ENCODE data around the gene ACTR5. TPM values are rescaled to one million over a fixed set of nuclear protein-coding genes. Genes with fewer than 3 reads are reported as not detected.
"Not testable (repeated sequence)": the region's sequence is repeated elsewhere in the genome, so short reads cannot be mapped to it uniquely, and the experiment has no call there.

Gene ACTR5
- polyA plus RNA-seq, 3 donors, result 9.4 to 9.8 (median 9.8) TPM

- no peak for DNase-seq (ENCODE audit: low read depth in 3 of 3, low spot score in 2 of 3)
These were observed 56.0 kb downstream of the ACTR5 start for GRCh38 chr20:38804221-38804620.

DNA sequence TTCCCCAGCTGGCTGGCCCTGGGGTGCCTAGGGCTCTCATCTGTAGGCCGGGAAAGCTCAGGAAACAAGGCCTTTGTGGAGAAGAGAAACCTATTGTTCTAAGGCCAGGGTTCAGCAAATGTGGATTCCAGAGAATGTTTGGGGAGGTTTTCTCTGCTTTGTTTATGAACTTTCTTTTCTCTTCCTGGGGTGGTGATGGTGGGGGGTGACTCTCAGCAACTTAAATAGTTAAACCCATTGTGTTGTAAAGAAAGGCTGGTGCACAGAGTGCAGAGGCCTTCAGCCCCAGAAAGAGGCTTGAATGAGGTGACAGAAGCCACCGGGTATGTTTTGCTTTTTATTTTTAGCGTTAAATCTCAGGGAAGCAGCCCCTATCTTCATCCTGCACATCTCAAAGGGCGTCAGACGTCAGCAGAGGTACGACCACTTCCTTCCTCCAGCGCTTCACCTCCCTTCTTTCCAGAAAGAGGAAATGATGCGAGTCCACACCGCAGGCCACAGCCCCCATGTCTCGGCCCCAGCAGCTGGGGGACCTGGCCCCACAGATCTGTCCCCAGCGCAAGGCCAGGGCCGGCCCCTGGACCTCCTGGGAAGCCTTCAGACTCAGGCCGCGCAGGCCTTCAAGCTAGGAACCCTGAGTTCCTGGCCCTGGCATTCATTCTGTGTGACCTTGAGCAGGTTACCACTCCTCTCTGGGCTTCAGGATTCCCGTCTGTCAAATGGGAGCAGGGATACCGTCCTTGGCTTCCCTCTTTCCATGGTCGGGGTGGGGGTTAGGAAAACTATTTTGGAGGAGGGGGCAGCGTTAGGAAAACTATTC is 56.6 kb downstream of the ACTR5 start:
- no peak for DNase-seq (ENCODE audit: low read depth in 3 of 3, low spot score in 2 of 3)

DNA sequence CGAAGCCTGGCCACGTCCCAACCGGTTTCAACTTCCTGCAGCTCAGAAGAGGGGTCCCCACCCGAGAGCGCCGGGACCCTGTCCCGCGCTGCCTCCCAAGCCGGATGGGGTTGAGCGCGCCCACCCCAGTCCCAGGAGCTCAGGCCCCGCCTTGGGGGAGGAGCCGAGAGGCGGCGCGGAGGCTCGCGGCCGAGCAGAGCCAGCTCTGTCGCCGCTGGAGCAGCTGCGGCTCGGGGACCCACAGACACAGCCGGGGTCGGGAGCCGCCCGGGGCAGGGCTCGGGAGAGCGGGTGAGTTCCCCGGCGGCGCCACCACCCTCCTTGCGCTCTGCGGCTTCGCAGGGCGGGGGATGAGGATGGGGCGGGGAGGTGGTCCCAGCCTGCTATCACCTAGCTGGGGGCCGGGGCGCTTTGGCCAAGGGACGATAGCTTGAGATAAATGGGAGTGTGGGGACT is 57.3 kb downstream of the ACTR5 start, which contains the start of gene PPP1R16B:
TSS of gene PPP1R16B (plus strand) at position 196 of the 456 bp plus-strand sequence. CDS start 30,229 bp downstream, outside the sequence.
- DNase-seq (ENCODE audit: low read depth in 3 of 3, low spot score in 2 of 3), result no peak

- DNase-seq (ENCODE audit: low read depth in 3 of 3, low spot score in 2 of 3), result no peak
These were observed 57.9 kb downstream of the ACTR5 start for GRCh38 chr20:38805958-38806854.

DNA sequence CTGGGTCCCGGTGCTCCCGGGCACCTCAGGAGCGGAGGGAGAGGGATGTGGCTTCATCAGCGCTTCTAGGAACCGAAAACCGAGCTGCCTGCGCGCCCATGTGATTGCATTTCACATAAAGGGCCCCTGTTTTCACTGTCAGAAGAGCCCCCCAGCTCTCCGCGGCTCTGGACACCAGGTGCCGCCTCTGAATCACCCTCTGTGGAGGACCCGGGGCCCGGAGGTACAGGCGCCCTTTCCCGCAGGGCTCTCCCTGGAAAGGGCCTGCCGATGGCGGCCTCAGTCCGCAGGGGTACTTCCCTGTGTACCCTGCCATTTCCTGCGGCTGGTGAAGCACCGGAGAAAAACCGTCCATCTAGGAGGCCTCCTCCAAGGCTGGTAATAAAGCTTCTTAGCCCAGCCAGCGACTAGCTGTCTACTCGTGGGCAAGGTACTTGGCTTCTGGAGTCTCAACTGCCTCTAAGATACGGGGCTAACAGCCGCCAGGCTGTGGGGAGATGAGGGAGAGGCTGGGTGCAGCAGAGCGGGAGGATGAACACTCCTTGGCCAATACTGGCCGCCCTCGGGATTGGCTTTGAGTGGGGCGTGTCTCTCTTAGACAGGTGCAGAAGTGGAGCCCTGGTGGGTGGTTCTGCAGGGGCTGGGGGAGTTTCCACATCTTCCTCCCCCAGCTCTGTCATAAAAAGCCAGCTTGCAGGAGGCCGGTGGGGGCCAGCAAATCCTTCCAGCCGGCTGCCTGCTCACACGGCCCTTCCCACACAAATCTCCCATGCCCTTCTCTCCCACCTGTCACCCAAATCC is 58.8 kb downstream of the ACTR5 start:
- DNase-seq (ENCODE audit: low read depth in 3 of 3, low spot score in 2 of 3), result no peak

- no peak for DNase-seq (ENCODE audit: low read depth in 3 of 3, low spot score in 2 of 3)
These were observed 61.7 kb downstream of the ACTR5 start for GRCh38 chr20:38809942-38810341.

DNA sequence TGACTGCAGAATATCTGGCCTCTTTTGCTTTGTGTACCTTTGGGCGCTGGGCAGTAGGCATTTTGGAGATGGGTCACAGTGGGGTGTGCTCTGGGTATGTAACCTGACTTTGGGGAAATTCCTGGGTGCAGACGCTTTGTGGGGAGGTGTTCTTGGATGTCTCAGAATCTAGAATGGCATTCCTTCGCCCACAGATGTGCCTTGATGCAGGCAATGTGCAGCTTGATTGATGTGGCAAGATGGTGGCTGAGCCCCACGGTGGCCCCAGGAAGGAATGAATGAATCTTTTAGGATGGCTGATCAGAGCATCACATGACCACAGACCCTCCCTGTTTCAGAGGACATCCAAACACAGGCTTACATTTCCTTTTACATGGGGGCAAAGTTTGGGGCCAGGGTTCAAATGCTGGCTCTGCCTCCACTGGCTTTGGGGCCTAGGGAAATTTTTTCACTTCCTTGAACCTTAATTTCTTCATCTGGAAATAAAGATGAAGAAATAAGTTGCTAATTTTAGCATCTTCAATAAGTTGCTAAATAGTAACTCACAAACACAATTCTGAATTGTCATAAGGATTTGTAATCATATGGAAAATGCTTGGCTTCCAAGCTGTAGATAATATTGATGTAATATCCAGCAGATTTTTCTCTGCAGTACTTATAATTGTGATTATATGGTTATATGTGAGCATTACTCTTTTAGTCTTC is 62.8 kb downstream of the ACTR5 start:
- DNase-seq (ENCODE audit: low read depth in 3 of 3, low spot score in 2 of 3), result no peak

DNA sequence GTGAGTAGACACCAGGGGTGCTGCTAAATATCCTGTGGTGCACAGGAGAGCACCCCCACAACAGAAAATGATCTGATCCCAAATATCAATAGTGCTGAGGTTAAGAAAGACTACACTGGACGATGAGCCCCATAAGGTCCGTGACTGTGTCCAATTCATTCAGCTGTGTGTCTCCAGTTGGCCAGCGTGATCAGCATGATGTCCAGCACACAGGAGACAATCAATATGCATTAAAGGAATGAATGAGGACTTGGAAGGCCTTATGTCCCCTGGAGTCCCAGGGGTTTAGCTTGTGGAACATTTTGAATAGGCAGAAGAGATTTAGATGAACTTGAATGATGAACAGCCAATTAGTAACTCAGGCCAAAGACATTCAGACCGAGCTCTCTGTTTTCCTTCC is 63.5 kb downstream of the ACTR5 start:
- no peak for DNase-seq (ENCODE audit: low read depth in 3 of 3, low spot score in 2 of 3)

DNA sequence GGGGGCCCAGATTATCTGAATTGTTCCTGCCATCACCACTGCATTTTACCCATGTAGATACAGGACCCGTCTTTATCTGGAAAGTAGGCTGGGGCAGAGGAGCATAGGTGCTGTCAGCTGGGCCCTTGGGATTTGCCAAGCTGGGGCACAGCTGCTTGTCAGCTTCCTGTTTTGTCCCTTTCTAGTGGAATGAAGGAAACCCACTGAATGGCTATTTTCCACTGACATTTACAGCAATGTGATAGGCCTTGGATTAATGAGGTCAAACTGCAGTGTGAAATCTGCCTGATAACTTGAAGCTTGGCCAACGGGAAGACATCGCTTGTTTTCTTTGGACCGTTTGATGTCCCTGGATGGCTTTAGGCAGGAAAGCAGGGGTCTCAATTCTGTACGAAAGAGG is 63.9 kb downstream of the ACTR5 start:
- no peak for DNase-seq (ENCODE audit: low read depth in 3 of 3, low spot score in 2 of 3)

DNA sequence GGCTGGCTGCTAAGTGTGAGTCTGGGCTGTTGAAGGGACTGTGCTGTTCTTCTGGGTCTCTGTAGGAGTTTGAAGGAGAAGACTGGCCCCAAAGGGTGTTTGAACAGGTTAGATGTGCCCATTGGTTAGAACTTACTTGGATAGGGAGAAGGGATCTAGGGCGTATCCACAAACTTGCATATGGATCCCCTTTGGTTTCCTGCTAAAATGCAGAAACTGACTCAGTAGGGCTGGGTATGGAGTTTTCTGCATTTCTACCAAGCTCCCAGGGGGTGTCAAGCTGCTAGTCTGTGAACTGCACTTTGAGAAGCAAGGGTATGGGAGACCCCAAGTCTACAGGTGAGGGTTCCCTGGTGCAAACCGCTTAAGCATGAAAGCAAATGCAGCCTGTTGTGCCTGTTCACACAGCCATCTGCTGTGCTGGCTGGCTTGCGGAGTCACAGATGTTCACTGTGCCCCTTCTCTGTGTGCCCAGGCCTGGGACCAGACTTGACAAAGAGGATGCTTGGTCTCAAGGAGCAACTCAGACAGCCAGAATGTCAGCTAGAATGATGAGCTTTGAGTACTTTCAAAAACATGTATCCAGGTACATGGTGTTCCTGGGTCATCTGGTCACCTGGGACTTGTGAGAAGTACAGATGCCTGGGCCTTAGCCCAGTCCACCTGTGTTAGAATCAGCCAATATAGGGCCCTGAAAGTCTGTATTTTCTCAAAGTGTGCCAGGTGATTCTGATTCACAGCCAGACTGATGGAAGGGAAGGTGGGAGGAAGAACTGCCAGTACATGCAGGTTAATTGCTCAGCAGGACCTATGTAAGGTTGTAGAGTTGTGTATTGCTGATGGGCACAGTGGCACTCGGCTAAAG is 64.7 kb downstream of the ACTR5 start:
- DNase-seq (ENCODE audit: low read depth in 3 of 3, low spot score in 2 of 3), result no peak

GRCh38 chr20:38813574-38813962 is 65.3 kb downstream of the ACTR5 start:
- DNase-seq (ENCODE audit: low read depth in 3 of 3, low spot score in 2 of 3), result not testable (repeated sequence)

DNA sequence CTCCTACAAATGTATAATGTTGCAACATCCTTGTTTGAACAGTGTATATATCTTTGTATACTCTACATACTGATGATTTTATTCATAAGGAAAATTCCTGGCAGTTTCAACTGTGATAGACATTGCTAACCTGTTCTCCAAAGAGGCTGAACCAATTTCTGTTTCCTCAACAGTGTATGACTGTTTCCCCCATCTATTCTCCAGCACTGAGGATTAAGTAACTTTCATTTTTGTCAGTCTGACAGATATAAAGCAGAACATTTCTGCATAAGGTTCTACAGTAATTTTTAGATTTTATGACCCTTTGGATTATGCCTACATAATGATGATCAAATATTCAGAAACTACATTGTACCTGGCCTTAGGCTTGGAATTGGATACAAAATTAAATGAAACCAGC is 67.2 kb downstream of the ACTR5 start:
- no peak for DNase-seq (ENCODE audit: low read depth in 3 of 3, low spot score in 2 of 3)

- DNase-seq (ENCODE audit: low read depth in 3 of 3, low spot score in 2 of 3), result no peak
These were observed 70.1 kb downstream of the ACTR5 start for GRCh38 chr20:38818113-38819065.

Other genes with a start within 250 kb of the ACTR5 start
- gene ADIG, start 167.3 kb upstream of the ACTR5 start, polyA plus RNA-seq (ENCODE audit: insufficient read length in 3 of 3), result not detected
- 1 to 10 TPM in 1 of 3 donors, under 1 TPM in 2; 0.26 to 1.3 (median 0.60) TPM for gene ARHGAP40, start 146.7 kb upstream of the ACTR5 start, polyA plus RNA-seq (ENCODE audit: insufficient read length in 3 of 3)
- 1 to 10 TPM; 1.2 to 2.1 (median 1.4) TPM for gene SLC32A1, start 24.0 kb upstream of the ACTR5 start, polyA plus RNA-seq (ENCODE audit: insufficient read length in 3 of 3)
- gene PPP1R16B, start 57.2 kb downstream of the ACTR5 start, polyA plus RNA-seq (ENCODE audit: insufficient read length in 3 of 3), result 1 to 10 TPM; 7.5 to 8.8 (median 8.3) TPM
- 10 to 100 TPM; 14.3 to 16.1 (median 15.8) TPM for gene FAM83D, start 178.0 kb downstream of the ACTR5 start, polyA plus RNA-seq (ENCODE audit: insufficient read length in 3 of 3)
- gene DHX35, start 213.9 kb downstream of the ACTR5 start, polyA plus RNA-seq (ENCODE audit: insufficient read length in 3 of 3), result 10 to 100 TPM; 15.2 to 17.0 (median 16.2) TPM

All from right renal cortex interstitium (tissue), 3 donors.